HG03378 (cell line): ENCODE data around the gene S100A10.

Experiments
- ATAC-seq: cut with Tn5 transposase; IDR thresholded peaks from one replicate; pipeline ENCODE4 v1.9.1; 2021; ENCODE audit warnings: mild to moderate bottlenecking, moderate library complexity; ENCODE audit not compliant: unreplicated experiment

S100A10 gene

GRCh38 chr1:151966061-151966460 lies 27.6 kb downstream of the S100A10 start:
- ATAC-seq = no peak

GRCh38 chr1:151964510-151964909 lies 29.1 kb downstream of the S100A10 start:
- ATAC-seq = no peak

GRCh38 chr1:151963288-151963687 lies 30.4 kb downstream of the S100A10 start:
- no peak for ATAC-seq

- no peak for ATAC-seq
Measured at GRCh38 chr1:151961833-151962232, 31.8 kb downstream of the S100A10 start.

GRCh38 chr1:151960780-151961513 lies 32.7 kb downstream of the S100A10 start:
- ATAC-seq = no peak

GRCh38 chr1:151958959-151959358 lies 34.7 kb downstream of the S100A10 start:
- no peak for ATAC-seq

GRCh38 chr1:151956957-151957497 lies 36.6 kb downstream of the S100A10 start:
- no peak for ATAC-seq

- ATAC-seq = no peak
Measured at GRCh38 chr1:151953409-151954094, 40.1 kb downstream of the S100A10 start.

- no peak for ATAC-seq
Measured at GRCh38 chr1:151952811-151953210, 40.8 kb downstream of the S100A10 start.

- no peak for ATAC-seq
Measured at GRCh38 chr1:151949371-151950193, 44.1 kb downstream of the S100A10 start.

- no peak for ATAC-seq
Measured at GRCh38 chr1:151948506-151948905, 45.2 kb downstream of the S100A10 start.

GRCh38 chr1:151947140-151947539 lies 46.5 kb downstream of the S100A10 start:
- no peak for ATAC-seq

GRCh38 chr1:151945725-151946722 lies 47.6 kb downstream of the S100A10 start:
- no peak for ATAC-seq

- no peak for ATAC-seq
Measured at GRCh38 chr1:151944857-151945575, 48.6 kb downstream of the S100A10 start.

GRCh38 chr1:151944126-151944856 lies 49.4 kb downstream of the S100A10 start:
- no peak for ATAC-seq

GRCh38 chr1:151943591-151943990 lies 50.1 kb downstream of the S100A10 start:
- no peak for ATAC-seq

- ATAC-seq = no peak
Measured at GRCh38 chr1:151942882-151943281, 50.8 kb downstream of the S100A10 start.

GRCh38 chr1:151940541-151940940 lies 53.1 kb downstream of the S100A10 start:
- ATAC-seq = no peak

GRCh38 chr1:151939779-151940178 lies 53.9 kb downstream of the S100A10 start:
- ATAC-seq = no peak
